Left ventricle myocardium inferior (tissue), 1 donor: Measurements from ENCODE around the gene MAPK8IP1. TPM values are rescaled to one million over a fixed set of nuclear protein-coding genes. Genes with fewer than 3 reads are reported as not detected.
A peak's percentile ranks its signal among the peaks of the same experiment; 100 is the strongest.
"Not testable (repeated sequence)": the region's sequence is repeated elsewhere in the genome, so short reads cannot be mapped to it uniquely, and the experiment has no call there.

Experiments
- DNase-seq: peaks from one replicate; pipeline ENCODE4 v3.0.0-alpha.2; 2020
- H3K27ac ChIP-seq: fragments of 200-600 bp; replicated peaks from 2 replicates; pipeline ENCODE4 v1.8.0; 2021
- H3K27me3 ChIP-seq: fragments of 200-600 bp; 2 replicates; pipeline ENCODE4 v1.8.0; 2021; ENCODE audit warnings: low read depth
- H3K36me3 ChIP-seq: fragments of 200-600 bp; 2 replicates; pipeline ENCODE4 v1.8.0; 2021
- H3K4me1 ChIP-seq: fragments of 200-600 bp; 2 replicates; pipeline ENCODE4 v1.8.0; 2021
- H3K4me3 ChIP-seq: fragments of 200-600 bp; 2 replicates; pipeline ENCODE4 v1.8.0; 2021; ENCODE audit warnings: mild to moderate bottlenecking, moderate library complexity
- H3K9me3 ChIP-seq: fragments of 200-600 bp; replicated peaks from 2 replicates; pipeline ENCODE4 v1.8.0; 2021
- CTCF ChIP-seq: fragments of 200-600 bp; IDR thresholded peaks from 2 replicates; pipeline ENCODE4 v1.8.0; 2021; ENCODE audit warnings: antibody characterized with exemption, mild to moderate bottlenecking, borderline replicate concordance
- intact Hi-C: fragments of 100-400 bp; cut with micrococcal nuclease; formaldehyde crosslinking; loops from one replicate; pipeline ENCODE4 v1.11.0; 2022
- total RNA-seq: library from RNA; stranded (reverse); fragmentation: NEBNext Ultra II Directional; extraction: Animal tissue kit (Norgen Biotek cat#: 25700); gene quantifications from one replicate; pipeline ENCODE4 v1.2.1, GENCODE V29; 2021
- donor health status: DM: no; HTN: yes; CAD: no; lungs with severe emphysema.

MAPK8IP1 gene
- total RNA-seq, 1 donor from 2014 or later = 4.6 TPM

DNA sequence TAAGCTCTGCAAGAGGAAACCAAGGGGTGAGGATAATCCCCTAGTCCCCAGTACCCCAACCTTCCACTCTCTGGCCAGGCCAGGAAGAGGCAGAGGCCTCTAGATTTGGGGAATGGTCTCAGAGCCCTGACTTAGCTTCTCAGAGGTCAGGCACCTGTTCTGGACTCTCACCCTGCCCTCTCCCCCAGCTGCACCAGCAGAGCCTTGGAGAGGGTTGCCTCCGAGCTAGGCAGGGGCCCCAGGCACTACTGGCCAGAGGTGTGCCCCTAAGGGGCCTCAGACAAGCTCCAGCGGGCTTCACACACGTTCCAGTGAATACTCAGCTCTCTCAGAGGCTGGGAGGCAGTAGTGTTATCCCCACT lies 13.6 kb downstream of the MAPK8IP1 start:
- Histone ChIP-seq H3K36me3 (peaks cover 6% of the 10 kb centered on the region), H3K27ac (peak overlapping the region; percentile 65), H3K27me3 (no peaks in the 10 kb centered on the region), H3K4me1 (peaks cover 31% of the 10 kb centered on the region), H3K9me3 (no peaks in the 10 kb centered on the region), H3K4me3 (peak overlapping the region; percentile 73)
- intact Hi-C loops = no loop called here
- no peak for TF ChIP-seq CTCF
- no peak for DNase-seq

GRCh38 chr11:45899448-45900174 lies 14.2 kb downstream of the MAPK8IP1 start:
- Histone ChIP-seq H3K4me3 (peak overlapping the region; percentile 73), H3K27ac (peak overlapping the region; percentile 65), H3K9me3 (no peaks in the 10 kb centered on the region), H3K27me3 (no peaks in the 10 kb centered on the region), H3K36me3 (peaks cover 6% of the 10 kb centered on the region), H3K4me1 (peaks cover 31% of the 10 kb centered on the region)
- intact Hi-C loops = no loop called here
- DNase-seq = peak; percentile 81
- TF ChIP-seq CTCF = no peak

- H3K9me3 ChIP-seq, H3K27me3 ChIP-seq, DNase-seq, intact Hi-C loops, H3K36me3 ChIP-seq: not testable (repeated sequence)
- Histone ChIP-seq H3K27ac (peak overlapping the region; percentile 65), H3K4me3 (peak overlapping the region; percentile 73), H3K4me1 (peaks cover 31% of the 10 kb centered on the region)
Measured at GRCh38 chr11:45900175-45900800, 14.8 kb downstream of the MAPK8IP1 start.

DNA sequence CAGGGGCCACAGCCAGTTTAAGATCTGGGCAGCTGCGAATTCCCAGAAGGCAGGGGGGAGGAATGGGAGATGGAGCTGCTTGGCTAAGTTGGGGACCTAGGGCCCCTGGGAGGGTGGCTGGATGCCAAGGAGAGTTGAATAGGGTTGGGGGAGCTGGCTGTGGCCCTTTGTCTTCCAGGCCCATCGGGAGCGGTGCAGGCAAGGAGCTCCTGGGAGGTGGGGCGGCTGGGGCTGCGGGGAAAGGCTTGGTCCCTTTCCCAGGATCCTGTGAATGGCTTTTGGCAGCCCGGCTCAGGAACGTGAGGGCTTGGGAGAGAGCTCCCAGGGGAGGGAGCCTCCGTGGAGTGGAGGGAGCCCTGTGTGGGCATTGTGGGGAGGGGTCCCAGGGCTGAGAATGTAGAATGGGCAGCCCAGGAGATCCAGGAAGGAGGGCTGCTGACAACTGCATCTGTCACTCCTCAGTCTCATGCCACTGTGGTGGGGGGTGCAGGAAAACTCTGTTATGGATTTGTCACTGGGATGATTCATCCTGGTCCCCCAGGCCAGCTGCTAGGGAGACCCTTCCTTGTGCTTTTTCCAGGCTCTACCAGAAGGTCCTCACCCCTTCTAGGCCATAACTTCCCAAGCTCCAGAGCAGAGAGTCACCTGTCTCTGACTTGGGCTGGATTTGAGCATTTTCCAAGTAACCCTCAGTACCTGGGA lies 15.6 kb downstream of the MAPK8IP1 start:
- H3K27ac ChIP-seq = no peak overlapping the region
- no peaks in the 10 kb centered on the region for H3K27me3 ChIP-seq
- intact Hi-C loops = no loop called here

DNA sequence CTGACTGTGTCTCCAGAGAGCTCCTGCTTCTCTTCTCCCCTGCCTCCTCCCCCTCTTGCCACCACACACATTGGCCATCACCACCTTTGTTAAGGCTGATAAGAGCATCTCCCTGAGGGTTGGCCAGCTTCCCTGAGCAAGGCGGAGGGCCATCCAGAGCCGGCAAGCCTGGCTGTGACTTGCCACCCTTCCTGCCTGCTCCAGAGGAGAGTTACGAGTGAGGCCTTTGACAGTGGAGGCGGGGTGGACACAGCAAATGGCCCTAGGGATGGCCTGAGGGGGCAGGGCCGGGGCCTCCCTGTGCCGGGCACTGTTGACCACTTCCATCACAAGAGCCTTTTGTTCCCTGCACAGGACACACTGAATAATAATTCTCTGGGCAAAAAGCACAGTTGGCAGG lies 16.2 kb downstream of the MAPK8IP1 start:
- Histone ChIP-seq H3K4me3 (no peak overlapping the region), H3K27ac (no peak overlapping the region), H3K4me1 (peaks cover 31% of the 10 kb centered on the region), H3K9me3 (no peaks in the 10 kb centered on the region), H3K36me3 (peaks cover 6% of the 10 kb centered on the region), H3K27me3 (no peaks in the 10 kb centered on the region)
- no peak for TF ChIP-seq CTCF
- DNase-seq = no peak
- intact Hi-C loops = no loop called here

More for the DNA sequence above, 15.6 kb downstream of the MAPK8IP1 start:
- Histone ChIP-seq H3K9me3 (no peaks in the 10 kb centered on the region), H3K4me1 (peaks cover 31% of the 10 kb centered on the region), H3K36me3 (peaks cover 6% of the 10 kb centered on the region), H3K4me3 (peak overlapping the region; percentile 73)
- TF ChIP-seq CTCF = no peak
- no peak for DNase-seq
